AG20443 (cell line): ENCODE measurements around the gene LRRC43.
"Not testable (repeated sequence)": the region's sequence is repeated elsewhere in the genome, so short reads cannot be mapped to it uniquely, and the experiment has no call there.

Source experiments
- DNase-seq: peaks from one replicate; pipeline ENCODE4 v3.0.0; 2012; ENCODE audit warnings: low spot score, mixed read lengths

Gene LRRC43

GRCh38 chr12:122192441-122192840 lies 9.5 kb downstream of the LRRC43 start:
- DNase-seq = no peak

- DNase-seq = no peak
These were observed 11.9 kb downstream of the LRRC43 start for GRCh38 chr12:122194804-122195203.

- DNase-seq = no peak
These were observed 12.5 kb downstream of the LRRC43 start for GRCh38 chr12:122195405-122195804.

- no peak for DNase-seq
These were observed 14.7 kb downstream of the LRRC43 start for GRCh38 chr12:122197612-122197966.

- DNase-seq = no peak
These were observed 16.8 kb downstream of the LRRC43 start for GRCh38 chr12:122199484-122200355.

- DNase-seq = no peak
These were observed 17.7 kb downstream of the LRRC43 start for GRCh38 chr12:122200541-122201175.

GRCh38 chr12:122201381-122201780 lies 18.5 kb downstream of the LRRC43 start:
- no peak for DNase-seq

- no peak for DNase-seq
These were observed 19.1 kb downstream of the LRRC43 start for GRCh38 chr12:122202017-122202416.

GRCh38 chr12:122202811-122203210 lies 19.9 kb downstream of the LRRC43 start:
- not testable (repeated sequence) for DNase-seq

GRCh38 chr12:122203301-122204166 lies 20.6 kb downstream of the LRRC43 start, which contains the start of gene B3GNT4:
Gene B3GNT4 (plus strand): TSS chr12:122203709. CDS start chr12:122204619, 910 bp downstream.
- peak; percentile 90 for DNase-seq

GRCh38 chr12:122204167-122205052 lies 21.5 kb downstream of the LRRC43 start:
- no peak for DNase-seq

- DNase-seq = no peak
These were observed 22.4 kb downstream of the LRRC43 start for GRCh38 chr12:122205053-122205925.

GRCh38 chr12:122206111-122206881 lies 23.4 kb downstream of the LRRC43 start:
- DNase-seq = no peak

GRCh38 chr12:122206976-122207375 lies 24.1 kb downstream of the LRRC43 start:
- DNase-seq = no peak

GRCh38 chr12:122207391-122207790 lies 24.5 kb downstream of the LRRC43 start:
- DNase-seq = no peak

GRCh38 chr12:122208073-122208820 lies 25.3 kb downstream of the LRRC43 start:
- no peak for DNase-seq

GRCh38 chr12:122215771-122216170 lies 32.8 kb downstream of the LRRC43 start:
- DNase-seq = no peak

GRCh38 chr12:122216445-122216844 lies 33.5 kb downstream of the LRRC43 start:
- DNase-seq = no peak
